ENCODE data around the gene ADAMTSL5. TPM values are rescaled to one million over a fixed set of nuclear protein-coding genes. Genes with fewer than 3 reads are reported as not detected.

The ADAMTSL5 gene
- total and polyA plus RNA-seq, 9 of the 15 experiments (the other 6 are each of a cell fraction or from before 2014, with no cell fraction given), result 1.0 to 11.6 (median 4.1) TPM

- TF ChIP-seq THAP12 (CRISPR knock-in tag; IDR thresholded peaks at IDR 0.05), result peak; percentile 62; the same call in 1 of the 2 replicates
- TF ChIP-seq FOXA1 (IDR thresholded peaks at IDR 0.05; ENCODE audit: borderline replicate concordance), result no peak
- no peak for TF ChIP-seq MECOM (CRISPR knock-in tag; IDR thresholded peaks at IDR 0.05)
- no peak for TF ChIP-seq RBM34 (IDR thresholded peaks at IDR 0.05; ENCODE audit: borderline replicate concordance, insufficient read depth, low read length)
- TF ChIP-seq MYBL2 (IDR thresholded peaks at IDR 0.05; ENCODE audit: low read depth), result no peak
- TF ChIP-seq MYBL2 (CRISPR knock-in tag; IDR thresholded peaks at IDR 0.05; ENCODE audit: borderline replicate concordance), result 0 out of 2 replicates have a peak, but pooled peaks have one; percentile 29
- no peak for TF ChIP-seq ZNF511 (CRISPR knock-in tag; IDR thresholded peaks at IDR 0.05)
- TF ChIP-seq ERF (CRISPR knock-in tag; IDR thresholded peaks at IDR 0.05), result no peak
- TF ChIP-seq RBFOX2 (IDR thresholded peaks at IDR 0.05; ENCODE audit: low read depth, low read length), result peak; percentile 38
- TF ChIP-seq FIP1L1 (IDR thresholded peaks at IDR 0.05; ENCODE audit: low read depth, low read length, poor library complexity, severe bottlenecking), result peak; percentile 48
- TF ChIP-seq DMBX1 (CRISPR knock-in tag; IDR thresholded peaks at IDR 0.05; ENCODE audit: borderline replicate concordance), result no peak
- no peak for TF ChIP-seq ZNF395 (CRISPR knock-in tag; IDR thresholded peaks at IDR 0.05)
- no peak for TF ChIP-seq KDM2B (CRISPR knock-in tag; IDR thresholded peaks at IDR 0.05)
- TF ChIP-seq MED1 (CRISPR knock-in tag; IDR thresholded peaks at IDR 0.05; ENCODE audit: borderline replicate concordance), result no peak
- TF ChIP-seq ELF1 (tag; IDR thresholded peaks at IDR 0.05), result no peak
- no peak for TF ChIP-seq MYNN (IDR thresholded peaks at IDR 0.05)
- no peak for TF ChIP-seq MYNN (CRISPR knock-in tag; IDR thresholded peaks at IDR 0.05)
- no peak for TF ChIP-seq CGGBP1 (CRISPR knock-in tag; IDR thresholded peaks at IDR 0.05)
- TF ChIP-seq RB1 (IDR thresholded peaks at IDR 0.05; ENCODE audit: low read depth), result 0 out of 2 replicates have a peak, but pooled peaks have one; percentile 31
- TF ChIP-seq XRCC4 (IDR thresholded peaks at IDR 0.05; ENCODE audit: extremely low read depth, insufficient read depth, insufficient read length), result no peak
- TF ChIP-seq ZNF586 (CRISPR knock-in tag; conservative IDR thresholded peaks at IDR 0.05), result no peak
- 0 out of 2 replicates have a peak, but pooled peaks have one; percentile 1 for TF ChIP-seq MBD2 (IDR thresholded peaks at IDR 0.05; ENCODE audit: borderline replicate concordance, low read depth)
- TF ChIP-seq GABPB1 (CRISPR knock-in tag; IDR thresholded peaks at IDR 0.05), result no peak
Observed at GRCh38 chr19:1456121-1456900, 56.5 kb downstream of the ADAMTSL5 start (continued).
